ENCODE data around the gene SMIM27. TPM values are rescaled to one million over a fixed set of nuclear protein-coding genes. Genes with fewer than 3 reads are reported as not detected.

SMIM27 gene
- total and polyA plus RNA-seq, 2 of the 13 experiments (the other 11 are each of a cell fraction or from before 2014, with no cell fraction given): 17.9 to 19.0 TPM

DNA sequence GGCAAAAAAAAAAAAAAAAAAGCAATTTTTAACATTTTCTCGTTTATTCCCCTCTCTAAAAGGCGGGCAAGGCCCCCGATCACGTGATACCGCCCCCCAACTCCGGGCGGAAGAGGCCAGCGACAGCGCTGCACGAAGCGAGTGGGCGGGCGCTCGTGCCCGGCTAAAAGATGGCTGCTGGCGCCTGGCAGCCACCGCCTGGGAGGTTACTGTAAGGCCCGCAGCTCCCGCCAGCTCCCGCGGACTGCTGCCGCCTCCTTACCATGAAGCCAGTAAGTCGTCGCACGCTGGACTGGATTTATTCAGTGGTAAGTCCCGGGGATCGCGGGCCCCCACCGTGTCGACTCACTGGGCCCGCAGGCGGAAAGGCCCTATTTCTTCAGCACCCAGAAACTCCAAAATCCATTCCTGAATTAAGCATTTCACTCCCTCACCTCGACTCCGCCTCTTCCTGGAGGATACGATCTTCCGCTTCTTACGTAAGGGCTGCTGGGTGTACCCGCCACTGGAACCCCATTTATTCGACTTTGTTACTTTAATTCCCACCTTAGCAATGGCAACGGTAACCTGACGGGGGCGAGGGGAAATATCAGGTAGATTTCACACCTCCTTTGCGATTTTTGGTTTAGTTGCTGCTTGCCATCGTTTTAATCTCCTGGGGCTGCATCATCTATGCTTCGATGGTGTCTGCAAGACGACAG is at the start of gene SMIM27, which contains the start of gene TOPORS (continued):
- TF ChIP-seq ATF7 (IDR thresholded peaks at IDR 0.05) (no peak), ATF7 (CRISPR knock-in tag; IDR thresholded peaks at IDR 0.05) (peak; percentile 62; the same call in 1 of the 2 replicates), HNF4G (IDR thresholded peaks at IDR 0.05; ENCODE audit: borderline replicate concordance, low read depth, low read length) (no peak), HNF4G (CRISPR knock-in tag; IDR thresholded peaks at IDR 0.05; ENCODE audit: borderline replicate concordance, low read depth) (no peak; the same call in 1 of the 2 replicates), PCBP1 (IDR thresholded peaks at IDR 0.05; ENCODE audit: borderline replicate concordance, low read depth, low read length) (0 out of 2 replicates have a peak, but pooled peaks have one; percentile 81), ZNF251 (CRISPR knock-in tag; IDR thresholded peaks at IDR 0.05) (no peak), TEAD3 (CRISPR knock-in tag; optimal IDR thresholded peaks at IDR 0.05; ENCODE audit: borderline replicate concordance) (peak; percentile 40), NR3C1 (CRISPR knock-in tag; IDR thresholded peaks at IDR 0.05) (no peak), ZSCAN31 (CRISPR knock-in tag; IDR thresholded peaks at IDR 0.05; ENCODE audit: low read depth) (peak; percentile 56; the same call in 1 of the 2 replicates), NFATC3 (CRISPR knock-in tag; IDR thresholded peaks at IDR 0.05) (no peak), ZNF737 (CRISPR knock-in tag; IDR thresholded peaks at IDR 0.05; ENCODE audit: borderline replicate concordance) (no peak), ZNF124 (CRISPR knock-in tag; IDR thresholded peaks at IDR 0.05) (no peak), HNRNPLL (IDR thresholded peaks at IDR 0.05; ENCODE audit: low read depth, low read length, poor library complexity, severe bottlenecking) (peak; percentile 97), HMGA1 (CRISPR knock-in tag; conservative IDR thresholded peaks at IDR 0.05) (no peak), HMG20B (CRISPR knock-in tag; conservative IDR thresholded peaks at IDR 0.05) (no peak; the same call in none of the 2 replicates), ZNF274 (CRISPR knock-in tag; IDR thresholded peaks at IDR 0.05) (peak; percentile 65; the same call in 1 of the 2 replicates), HDAC2 (CRISPR knock-in tag; IDR thresholded peaks at IDR 0.05) (peak; percentile 12; the same call in 1 of the 2 replicates)
- TF ChIP-seq, protein P1, sequence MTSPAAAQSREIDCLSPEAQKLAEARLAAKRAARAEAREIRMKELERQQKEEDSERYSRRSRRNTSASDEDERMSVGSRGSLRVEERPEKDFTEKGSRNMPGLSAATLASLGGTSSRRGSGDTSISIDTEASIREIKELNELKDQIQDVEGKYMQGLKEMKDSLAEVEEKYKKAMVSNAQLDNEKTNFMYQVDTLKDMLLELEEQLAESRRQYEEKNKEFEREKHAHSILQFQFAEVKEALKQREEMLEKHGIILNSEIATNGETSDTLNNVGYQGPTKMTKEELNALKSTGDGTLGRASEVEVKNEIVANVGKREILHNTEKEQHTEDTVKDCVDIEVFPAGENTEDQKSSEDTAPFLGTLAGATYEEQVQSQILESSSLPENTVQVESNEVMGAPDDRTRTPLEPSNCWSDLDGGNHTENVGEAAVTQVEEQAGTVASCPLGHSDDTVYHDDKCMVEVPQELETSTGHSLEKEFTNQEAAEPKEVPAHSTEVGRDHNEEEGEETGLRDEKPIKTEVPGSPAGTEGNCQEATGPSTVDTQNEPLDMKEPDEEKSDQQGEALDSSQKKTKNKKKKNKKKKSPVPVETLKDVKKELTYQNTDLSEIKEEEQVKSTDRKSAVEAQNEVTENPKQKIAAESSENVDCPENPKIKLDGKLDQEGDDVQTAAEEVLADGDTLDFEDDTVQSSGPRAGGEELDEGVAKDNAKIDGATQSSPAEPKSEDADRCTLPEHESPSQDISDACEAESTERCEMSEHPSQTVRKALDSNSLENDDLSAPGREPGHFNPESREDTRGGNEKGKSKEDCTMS (CRISPR knock-in tag; conservative IDR thresholded peaks at IDR 0.05): no peak
- TF ChIP-seq, protein P2, sequence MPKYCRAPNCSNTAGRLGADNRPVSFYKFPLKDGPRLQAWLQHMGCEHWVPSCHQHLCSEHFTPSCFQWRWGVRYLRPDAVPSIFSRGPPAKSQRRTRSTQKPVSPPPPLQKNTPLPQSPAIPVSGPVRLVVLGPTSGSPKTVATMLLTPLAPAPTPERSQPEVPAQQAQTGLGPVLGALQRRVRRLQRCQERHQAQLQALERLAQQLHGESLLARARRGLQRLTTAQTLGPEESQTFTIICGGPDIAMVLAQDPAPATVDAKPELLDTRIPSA (CRISPR knock-in tag; IDR thresholded peaks at IDR 0.05; ENCODE audit: borderline replicate concordance): no peak
- TF ChIP-seq, protein P3, sequence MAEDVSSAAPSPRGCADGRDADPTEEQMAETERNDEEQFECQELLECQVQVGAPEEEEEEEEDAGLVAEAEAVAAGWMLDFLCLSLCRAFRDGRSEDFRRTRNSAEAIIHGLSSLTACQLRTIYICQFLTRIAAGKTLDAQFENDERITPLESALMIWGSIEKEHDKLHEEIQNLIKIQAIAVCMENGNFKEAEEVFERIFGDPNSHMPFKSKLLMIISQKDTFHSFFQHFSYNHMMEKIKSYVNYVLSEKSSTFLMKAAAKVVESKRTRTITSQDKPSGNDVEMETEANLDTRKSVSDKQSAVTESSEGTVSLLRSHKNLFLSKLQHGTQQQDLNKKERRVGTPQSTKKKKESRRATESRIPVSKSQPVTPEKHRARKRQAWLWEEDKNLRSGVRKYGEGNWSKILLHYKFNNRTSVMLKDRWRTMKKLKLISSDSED (CRISPR knock-in tag; IDR thresholded peaks at IDR 0.05): no peak
- TF ChIP-seq, protein P4, sequence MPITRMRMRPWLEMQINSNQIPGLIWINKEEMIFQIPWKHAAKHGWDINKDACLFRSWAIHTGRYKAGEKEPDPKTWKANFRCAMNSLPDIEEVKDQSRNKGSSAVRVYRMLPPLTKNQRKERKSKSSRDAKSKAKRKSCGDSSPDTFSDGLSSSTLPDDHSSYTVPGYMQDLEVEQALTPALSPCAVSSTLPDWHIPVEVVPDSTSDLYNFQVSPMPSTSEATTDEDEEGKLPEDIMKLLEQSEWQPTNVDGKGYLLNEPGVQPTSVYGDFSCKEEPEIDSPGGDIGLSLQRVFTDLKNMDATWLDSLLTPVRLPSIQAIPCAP (CRISPR knock-in tag; IDR thresholded peaks at IDR 0.05; ENCODE audit: low read depth): no peak
- TF ChIP-seq, protein P5, sequence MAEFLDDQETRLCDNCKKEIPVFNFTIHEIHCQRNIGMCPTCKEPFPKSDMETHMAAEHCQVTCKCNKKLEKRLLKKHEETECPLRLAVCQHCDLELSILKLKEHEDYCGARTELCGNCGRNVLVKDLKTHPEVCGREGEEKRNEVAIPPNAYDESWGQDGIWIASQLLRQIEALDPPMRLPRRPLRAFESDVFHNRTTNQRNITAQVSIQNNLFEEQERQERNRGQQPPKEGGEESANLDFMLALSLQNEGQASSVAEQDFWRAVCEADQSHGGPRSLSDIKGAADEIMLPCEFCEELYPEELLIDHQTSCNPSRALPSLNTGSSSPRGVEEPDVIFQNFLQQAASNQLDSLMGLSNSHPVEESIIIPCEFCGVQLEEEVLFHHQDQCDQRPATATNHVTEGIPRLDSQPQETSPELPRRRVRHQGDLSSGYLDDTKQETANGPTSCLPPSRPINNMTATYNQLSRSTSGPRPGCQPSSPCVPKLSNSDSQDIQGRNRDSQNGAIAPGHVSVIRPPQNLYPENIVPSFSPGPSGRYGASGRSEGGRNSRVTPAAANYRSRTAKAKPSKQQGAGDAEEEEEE (CRISPR knock-in tag; IDR thresholded peaks at IDR 0.05; ENCODE audit: borderline replicate concordance): 0 out of 2 replicates have a peak, but pooled peaks have one; percentile 37

Measured in HepG2 (cell line).